GM21367 (cell line): ENCODE measurements around the gene AMOT.

Source experiments
- ATAC-seq: cut with Tn5 transposase; IDR thresholded peaks from one replicate; pipeline ENCODE4 v1.9.1; 2021; ENCODE audit not compliant: unreplicated experiment

Gene AMOT

GRCh38 chrX:112839856-112840255, 775 bp downstream of the AMOT start:
- ATAC-seq = no peak

- ATAC-seq = no peak
Measured at GRCh38 chrX:112837531-112837930, 3.1 kb downstream of the AMOT start.

GRCh38 chrX:112835019-112835418, 5.6 kb downstream of the AMOT start:
- ATAC-seq = no peak

GRCh38 chrX:112834031-112834845, 6.4 kb downstream of the AMOT start:
- no peak for ATAC-seq

- ATAC-seq = no peak
Measured at GRCh38 chrX:112832481-112833095, 8.0 kb downstream of the AMOT start.

GRCh38 chrX:112830540-112830939, 10.1 kb downstream of the AMOT start:
- no peak for ATAC-seq

- no peak for ATAC-seq
Measured at GRCh38 chrX:112827292-112827903, 13.2 kb downstream of the AMOT start.

- ATAC-seq = no peak
Measured at GRCh38 chrX:112826023-112826422, 14.6 kb downstream of the AMOT start.

- no peak for ATAC-seq
Measured at GRCh38 chrX:112822892-112823291, 17.7 kb downstream of the AMOT start.

- ATAC-seq = no peak
Measured at GRCh38 chrX:112820364-112821268, 20.0 kb downstream of the AMOT start.

- no peak for ATAC-seq
Measured at GRCh38 chrX:112819813-112820212, 20.8 kb downstream of the AMOT start.

GRCh38 chrX:112819008-112819640, 21.5 kb downstream of the AMOT start:
- no peak for ATAC-seq

GRCh38 chrX:112818114-112819007, 22.3 kb downstream of the AMOT start:
- no peak for ATAC-seq

- ATAC-seq = no peak
Measured at GRCh38 chrX:112816908-112817307, 23.7 kb downstream of the AMOT start.

GRCh38 chrX:112814496-112814895, 26.1 kb downstream of the AMOT start:
- no peak for ATAC-seq

- no peak for ATAC-seq
Measured at GRCh38 chrX:112812741-112813140, 27.9 kb downstream of the AMOT start.

GRCh38 chrX:112808651-112809195, 31.9 kb downstream of the AMOT start:
- ATAC-seq = no peak

GRCh38 chrX:112808007-112808406, 32.6 kb downstream of the AMOT start:
- no peak for ATAC-seq

GRCh38 chrX:112803060-112803459, 37.6 kb downstream of the AMOT start:
- no peak for ATAC-seq
